ENCODE measurements around the gene DCLRE1C.
"Not testable (repeated sequence)": the region's sequence is repeated elsewhere in the genome, so short reads cannot be mapped to it uniquely, and the experiment has no call there.

GRCh38 chr10:14907591-14907990, 46.3 kb downstream of the DCLRE1C start:
- not testable (repeated sequence) for TF ChIP-seq POLR2A, CTCF, POLR2AphosphoS5 (IDR thresholded peaks at IDR 0.05)

Data from prostate gland (tissue), 2 donors.